Measurements from ENCODE around the gene CASP8AP2.
"Not testable (repeated sequence)": the region's sequence is repeated elsewhere in the genome, so short reads cannot be mapped to it uniquely, and the experiment has no call there.

CASP8AP2 gene

DNA sequence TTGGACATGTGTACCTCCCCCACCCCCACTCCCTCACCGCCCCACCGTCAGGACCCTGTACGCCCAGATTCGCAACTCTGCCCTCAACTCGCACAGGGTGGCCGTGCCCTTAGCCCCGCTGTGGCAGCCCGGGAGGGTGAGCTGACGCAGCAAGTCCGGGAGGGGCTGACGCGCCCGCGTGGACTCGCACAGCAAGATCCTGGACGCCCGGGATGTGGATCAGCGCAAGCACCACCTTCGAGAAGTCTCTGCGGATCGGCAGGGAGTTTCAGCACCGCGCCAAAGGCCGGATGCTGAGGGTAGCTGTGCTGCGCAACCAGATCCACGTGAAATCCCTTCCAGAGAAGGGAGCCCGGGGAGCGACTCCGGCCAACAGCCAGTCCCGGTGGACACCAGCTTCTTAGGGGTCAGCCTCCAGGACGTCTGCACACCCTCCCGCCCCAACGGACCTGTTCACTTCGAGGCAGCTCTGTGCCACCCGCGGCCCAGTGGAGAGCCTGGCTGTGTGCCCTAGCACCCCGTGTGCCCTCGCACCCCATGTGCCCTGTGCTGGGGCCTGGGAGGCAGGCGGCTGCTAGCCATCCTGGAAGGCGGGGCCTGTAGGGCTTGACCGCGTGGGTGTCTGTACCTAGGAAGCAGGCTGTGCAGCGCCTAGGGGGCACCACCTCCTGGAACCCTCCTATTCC is 57.9 kb downstream of the CASP8AP2 start:
- no peak for DNase-seq (ENCODE audit: low spot score)

DNA sequence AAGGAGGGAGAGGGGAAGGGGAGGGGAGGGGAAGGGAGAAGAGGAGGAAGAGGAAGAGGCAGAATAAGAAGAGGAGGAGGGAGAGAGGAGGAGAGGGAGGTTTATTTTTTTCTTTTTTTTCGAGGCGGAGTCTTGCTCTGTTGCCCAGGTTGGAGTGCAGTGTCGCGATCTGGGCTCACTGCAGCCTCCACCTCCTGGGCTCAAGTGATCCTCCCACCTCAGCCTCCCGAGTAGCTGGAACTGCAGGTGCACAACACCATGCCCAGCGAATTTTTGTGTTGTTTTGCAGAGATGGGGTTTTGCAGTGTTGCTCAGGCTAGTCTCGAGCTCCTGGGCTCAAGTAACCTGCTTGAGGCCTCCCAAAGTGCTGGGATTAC is 58.4 kb downstream of the CASP8AP2 start:
- DNase-seq (ENCODE audit: low spot score) = no peak

DNA sequence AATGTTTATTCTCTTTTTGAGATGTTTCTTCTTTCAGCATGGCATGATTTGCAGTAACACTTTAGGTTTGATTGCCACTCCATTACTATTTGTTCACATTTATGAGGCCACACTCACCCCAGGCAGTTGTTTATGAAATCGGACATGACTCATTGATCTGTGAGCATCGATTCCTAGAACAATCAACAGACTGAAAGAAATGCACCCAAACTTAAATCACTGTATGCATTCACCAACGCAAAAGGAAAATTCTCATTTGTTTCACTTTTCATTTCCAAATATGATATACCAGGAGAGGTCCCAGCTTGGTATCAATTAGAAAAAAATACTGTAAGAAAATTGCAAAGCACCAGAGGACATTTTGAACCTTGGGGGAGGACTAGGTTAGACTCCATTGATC is 59.2 kb downstream of the CASP8AP2 start:
- DNase-seq (ENCODE audit: low spot score) = peak; percentile 66

DNA sequence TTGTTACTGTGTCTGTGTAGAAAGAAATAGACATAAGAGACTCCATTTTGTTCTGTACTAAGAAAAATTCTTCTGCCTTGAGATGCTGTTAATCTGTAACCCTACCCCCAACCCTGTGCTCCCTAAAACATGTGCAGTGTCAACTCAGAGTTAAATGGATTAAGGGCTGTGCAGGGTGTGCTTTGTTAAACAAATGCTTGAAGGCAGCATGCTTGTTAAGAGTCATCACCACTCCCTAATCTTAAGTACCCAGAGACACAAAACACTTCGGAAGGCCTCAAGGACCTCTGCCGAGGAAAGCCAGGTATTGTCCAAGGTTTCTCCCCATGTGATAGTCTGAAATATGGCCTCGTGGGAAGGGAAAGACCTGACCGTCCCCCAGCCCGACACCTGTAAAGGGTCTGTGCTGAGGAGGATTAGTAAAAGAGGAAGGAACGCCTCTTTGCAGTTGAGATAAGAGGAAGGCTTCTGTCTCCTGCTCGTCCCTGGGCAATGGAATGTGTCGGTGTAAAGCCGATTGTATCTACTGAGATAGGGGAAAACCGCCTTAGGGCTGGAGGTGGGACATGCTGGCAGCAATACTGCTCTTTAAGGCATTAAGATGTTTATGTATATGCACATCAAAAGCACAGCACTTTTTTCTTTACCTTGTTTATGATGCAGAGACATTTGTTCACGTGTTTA is 61.3 kb downstream of the CASP8AP2 start:
- DNase-seq (ENCODE audit: low spot score) = not testable (repeated sequence)

DNA sequence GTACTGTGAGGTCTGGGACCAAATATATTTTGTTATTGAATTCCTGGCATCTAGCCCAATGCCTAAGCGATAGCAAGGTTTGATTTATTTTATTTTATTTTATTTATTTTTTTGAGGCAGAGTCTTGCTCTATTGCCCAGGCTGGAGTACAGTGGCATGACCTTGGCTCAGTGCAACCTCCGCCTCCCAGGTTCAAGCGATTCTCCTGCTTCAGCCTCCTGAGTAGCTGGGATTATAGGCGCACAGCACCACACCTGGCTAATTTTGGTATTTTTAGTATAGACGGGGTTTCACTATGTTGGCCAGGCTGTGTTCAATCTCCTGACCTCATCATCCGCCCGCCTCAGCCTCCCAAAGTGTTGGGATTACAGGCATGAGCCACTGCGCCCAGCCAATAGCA is 62.9 kb downstream of the CASP8AP2 start:
- not testable (repeated sequence) for DNase-seq (ENCODE audit: low spot score)

DNA sequence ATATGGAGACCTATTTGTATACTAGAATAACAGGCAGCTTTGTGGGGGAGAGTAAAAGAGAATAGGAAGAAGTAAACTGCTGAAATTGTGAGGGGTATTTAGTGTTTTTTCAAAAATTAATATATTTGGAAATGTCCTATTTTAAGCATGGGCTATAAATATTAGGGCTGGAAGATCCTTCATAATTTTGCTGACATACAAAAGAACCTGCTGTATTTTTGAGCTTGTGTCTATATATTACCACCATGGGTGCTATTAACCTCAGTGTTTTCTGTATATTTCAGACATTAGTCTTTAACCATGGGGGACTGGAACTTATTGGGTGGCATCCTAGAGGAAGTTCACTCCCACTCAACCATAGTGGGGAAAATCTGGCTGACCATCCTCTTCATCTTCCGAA is 64.5 kb downstream of the CASP8AP2 start, which contains the start of gene GJA10:
TSS of gene GJA10 (plus strand) at position 301 of the 400 bp plus-strand sequence. CDS start at position 301, 0 bp downstream.
- no peak for DNase-seq (ENCODE audit: low spot score)

DNA sequence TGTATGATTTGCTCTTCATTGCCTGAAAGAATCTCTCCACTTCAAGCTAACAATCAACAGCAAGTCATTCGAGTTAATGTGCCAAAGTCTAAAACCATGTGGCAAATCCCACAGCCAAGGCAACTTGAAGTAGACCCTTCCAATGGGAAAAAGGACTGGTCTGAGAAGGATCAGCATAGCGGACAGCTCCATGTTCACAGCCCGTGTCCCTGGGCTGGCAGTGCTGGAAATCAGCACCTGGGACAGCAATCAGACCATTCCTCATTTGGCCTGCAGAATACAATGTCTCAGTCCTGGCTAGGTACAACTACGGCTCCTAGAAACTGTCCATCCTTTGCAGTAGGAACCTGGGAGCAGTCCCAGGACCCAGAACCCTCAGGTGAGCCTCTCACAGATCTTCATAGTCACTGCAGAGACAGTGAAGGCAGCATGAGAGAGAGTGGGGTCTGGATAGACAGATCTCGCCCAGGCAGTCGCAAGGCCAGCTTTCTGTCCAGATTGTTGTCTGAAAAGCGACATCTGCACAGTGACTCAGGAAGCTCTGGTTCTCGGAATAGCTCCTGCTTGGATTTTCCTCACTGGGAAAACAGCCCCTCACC is 65.7 kb downstream of the CASP8AP2 start:
- DNase-seq (ENCODE audit: low spot score) = no peak

DNA sequence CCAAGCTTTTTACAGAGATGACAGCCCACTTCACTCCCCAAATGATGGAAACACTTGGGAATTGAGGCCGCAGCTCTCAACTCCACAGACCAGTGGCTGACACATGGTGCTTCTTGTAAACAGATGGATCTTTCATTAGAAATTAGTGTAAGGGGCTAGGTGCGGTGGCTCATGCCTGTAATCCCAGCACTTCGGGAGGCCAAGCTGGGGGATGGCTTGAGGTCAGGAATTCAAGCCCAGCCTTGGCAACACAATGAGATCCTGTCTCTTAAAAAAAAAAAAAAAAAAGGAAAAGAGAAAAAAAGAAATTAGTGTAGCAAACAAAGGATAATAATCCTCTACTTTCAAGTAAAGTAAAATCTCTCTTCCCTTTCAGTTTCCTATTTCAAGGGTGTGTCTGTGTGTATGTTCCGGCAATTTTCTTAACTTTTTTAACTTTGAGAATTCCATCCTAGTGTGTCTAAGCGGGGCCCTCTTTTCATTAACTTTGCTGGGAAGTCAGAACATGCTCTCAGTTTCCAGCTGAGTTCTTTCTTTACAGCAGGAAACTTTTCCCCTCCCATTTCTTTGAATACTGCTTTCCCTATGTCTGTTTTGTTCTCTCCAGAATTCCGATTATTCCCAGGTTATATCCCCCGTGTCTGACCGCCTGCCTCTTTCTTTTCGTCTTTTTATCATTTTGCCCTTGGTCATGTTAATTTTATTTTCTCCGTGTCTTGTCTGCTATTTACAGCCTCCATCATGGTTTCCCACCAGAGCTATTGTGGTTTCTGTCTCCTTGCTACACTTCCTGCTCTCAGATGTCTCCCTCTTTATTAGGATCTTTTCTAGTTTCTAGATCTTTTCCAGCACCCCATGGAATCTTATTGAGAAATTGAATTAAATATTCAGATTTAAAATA is 80.6 kb downstream of the CASP8AP2 start:
- DNase-seq (ENCODE audit: low spot score) = not testable (repeated sequence)

DNA sequence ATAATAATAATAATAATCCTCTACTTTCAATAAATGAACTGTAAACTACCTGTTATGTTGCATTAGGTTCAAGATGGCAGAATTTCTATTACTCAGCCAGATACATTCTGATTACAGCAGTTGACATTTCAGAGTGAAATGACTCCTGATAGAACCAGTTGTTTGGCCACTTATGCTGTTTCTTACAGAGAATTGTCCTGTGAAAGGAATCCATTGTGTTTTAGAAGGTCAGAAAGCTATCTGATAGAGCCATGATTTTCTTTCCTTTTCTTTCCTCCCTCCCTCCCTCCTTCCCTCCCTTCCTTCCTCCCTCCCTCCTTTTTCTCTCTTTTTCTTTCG is 81.2 kb downstream of the CASP8AP2 start:
- no peak for DNase-seq (ENCODE audit: low spot score)

DNA sequence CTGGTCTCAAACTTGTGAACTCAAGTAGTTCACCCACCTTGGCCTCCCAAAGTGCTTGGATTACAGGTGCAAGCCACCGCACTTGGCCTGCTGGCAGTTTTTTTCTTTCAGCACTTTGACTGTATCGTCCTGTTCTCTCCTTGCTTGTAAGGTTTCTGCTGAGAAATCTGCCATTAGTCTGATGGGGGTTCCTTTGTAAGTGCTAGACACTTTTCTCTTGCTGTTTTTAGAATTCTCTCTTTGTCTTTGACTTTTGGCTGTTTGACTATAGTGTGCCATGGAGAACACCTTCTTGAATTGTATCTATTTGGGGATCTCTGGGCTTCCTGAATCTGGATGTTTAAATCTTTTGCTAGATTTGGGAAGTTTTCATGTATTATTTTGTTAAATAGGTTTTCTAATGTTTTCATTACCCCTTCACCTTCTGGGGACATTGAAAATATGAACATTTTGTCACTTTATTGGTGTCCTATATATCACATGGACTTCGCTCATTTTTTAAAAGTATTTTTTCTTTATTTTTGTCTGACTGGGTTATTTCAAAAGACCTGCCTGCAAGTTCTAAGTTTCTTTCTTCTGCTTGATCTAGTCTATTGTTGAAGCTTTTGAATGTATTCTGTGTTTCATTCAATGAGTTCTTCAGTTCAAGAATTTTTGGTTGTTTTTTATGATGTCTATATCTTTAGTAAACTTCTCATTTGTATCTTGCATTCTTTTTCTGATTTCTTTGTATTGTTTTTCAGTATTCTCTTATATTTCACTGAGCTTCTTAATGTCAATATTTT is 86.6 kb downstream of the CASP8AP2 start:
- no peak for DNase-seq (ENCODE audit: low spot score)

DNA sequence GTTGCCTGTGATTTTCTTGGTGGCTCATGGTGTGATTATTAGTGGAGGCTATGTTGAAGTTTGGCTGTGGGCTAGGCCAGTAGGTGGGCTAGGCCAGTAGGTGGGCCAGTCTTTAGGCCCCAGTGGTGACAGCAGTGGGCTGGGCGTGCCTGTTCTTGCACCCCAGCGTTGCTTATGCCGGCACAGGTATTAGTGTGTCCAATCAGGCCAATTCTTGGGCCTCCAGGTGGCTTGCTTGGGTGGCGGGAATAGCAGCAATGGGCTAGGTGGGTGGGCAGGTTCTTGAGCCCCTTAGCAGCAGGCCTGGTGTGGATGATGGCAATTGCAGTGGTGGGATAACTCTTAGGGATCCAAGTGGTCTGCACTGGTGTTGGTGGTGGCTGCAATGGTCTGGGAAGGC is 87.5 kb downstream of the CASP8AP2 start:
- DNase-seq (ENCODE audit: low spot score) = no peak

DNA sequence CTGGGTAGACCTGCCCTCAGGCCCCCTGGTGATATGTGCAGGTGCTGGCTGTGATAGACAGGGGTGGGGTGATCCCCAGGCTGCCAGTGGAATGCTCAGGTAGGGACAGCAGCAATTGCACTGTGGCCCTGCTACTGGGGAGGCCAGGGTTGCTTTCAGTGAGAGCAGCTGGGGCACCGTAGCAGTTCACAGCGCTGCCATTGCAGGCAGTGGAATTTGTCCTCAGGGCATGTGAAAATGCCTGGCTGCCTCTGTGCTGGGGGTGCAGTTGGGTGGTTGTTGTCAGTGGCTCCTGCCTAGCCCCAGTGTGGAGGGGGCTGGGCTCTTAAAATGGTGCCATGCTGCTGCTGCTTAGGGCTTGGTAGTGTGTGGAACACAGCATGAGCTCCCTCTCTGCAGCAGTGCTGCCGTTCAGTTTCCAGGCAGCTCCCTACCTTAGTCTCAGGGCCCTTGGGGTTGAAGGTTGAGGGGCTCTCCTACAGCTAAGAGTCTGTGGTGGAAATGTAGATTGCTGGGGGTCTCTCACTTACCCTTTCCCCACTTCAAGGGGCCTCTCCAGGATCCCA is 88.2 kb downstream of the CASP8AP2 start:
- DNase-seq (ENCODE audit: low spot score) = no peak
